LNCAP (cell line): ENCODE results near the gene AQP2.

Experiments
- CTCF ChIP-seq: fragments of 450-650 bp; IDR thresholded peaks from 2 replicates; pipeline ENCODE4 v1.5.1; 2017; ENCODE audit warnings: mild to moderate bottlenecking

Gene AQP2

DNA sequence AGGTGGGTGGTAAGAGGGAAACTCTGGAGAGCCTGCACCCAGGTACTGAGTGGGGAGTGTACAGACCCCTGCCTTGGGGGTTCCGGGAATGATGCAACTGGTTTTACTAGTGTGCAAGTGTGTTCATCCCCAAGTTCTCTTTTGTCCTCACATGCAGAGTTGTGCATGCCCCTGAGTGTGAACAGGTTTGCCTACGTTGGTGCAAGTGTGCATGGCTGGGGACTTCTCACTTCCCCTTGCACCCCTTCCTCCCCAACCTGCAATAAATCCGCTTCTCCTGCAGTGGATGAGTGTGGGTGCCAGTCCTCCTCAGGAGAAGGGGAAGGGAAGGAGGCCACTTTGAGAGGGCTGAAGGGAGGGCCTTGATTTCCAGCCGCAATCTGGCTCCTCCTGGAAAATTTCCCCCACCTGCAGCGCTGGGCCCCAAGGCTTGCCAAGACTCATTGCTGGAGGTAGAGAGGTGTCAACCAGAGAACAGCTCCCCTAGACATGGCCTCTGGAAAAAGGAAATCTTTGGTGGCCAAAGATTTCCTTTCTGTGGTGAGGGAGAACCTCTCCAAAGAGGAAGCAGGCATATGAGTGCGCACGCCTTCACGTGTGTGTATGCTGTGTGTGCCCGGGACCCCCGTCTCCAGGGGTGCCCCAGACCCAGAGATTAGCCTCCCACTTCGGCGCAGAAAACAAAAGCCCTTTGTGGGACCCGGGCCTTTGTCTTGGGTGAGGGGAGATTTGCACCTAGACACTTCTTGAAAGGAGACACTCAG is 5.5 kb downstream of the AQP2 start:
- no peak for TF ChIP-seq CTCF

DNA sequence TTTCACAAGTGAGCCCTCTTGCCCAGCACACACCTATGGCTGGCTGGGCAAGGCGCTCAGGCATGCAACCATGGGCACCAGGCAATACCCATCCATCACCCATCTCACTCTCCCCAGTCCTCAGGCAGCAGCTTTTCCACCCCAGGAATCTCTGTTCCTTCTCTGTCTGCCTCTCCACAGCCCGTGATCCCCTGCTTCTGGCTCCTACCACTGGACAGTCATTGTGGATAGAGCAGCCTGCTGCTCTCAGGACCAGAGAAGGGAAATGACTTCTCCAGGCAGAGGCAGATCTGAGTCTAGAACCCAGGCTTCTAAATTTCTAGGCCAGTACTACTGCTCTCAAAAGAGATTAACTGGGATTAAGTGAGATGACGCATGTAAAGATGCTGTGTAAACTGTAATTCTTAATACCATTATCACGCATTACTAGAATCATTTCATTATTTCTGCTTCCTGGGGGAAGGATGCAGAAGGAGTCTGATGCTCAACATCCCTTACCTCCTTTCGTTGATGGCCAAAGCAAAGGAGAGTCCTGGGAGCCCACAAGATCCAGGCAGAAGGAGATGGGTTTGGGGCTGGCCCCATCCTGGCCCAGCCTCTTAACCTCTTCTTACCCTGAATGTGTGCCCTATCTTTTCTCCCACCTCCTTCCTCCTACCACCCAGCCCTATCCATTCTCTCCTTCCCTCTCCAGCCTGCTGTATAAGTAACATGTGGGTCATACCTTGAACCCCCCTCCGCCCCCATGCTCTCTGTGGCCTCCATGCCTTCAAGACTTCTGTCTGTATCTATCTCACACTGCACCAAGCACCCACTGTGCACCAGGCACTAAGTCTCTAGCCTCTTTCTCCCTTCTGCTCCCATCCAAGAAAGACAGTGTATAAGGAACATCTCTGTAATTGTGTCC is 6.4 kb downstream of the AQP2 start:
- TF ChIP-seq CTCF = no peak

- no peak for TF ChIP-seq CTCF
These were observed 7.0 kb downstream of the AQP2 start for GRCh38 chr12:49957570-49957967.

DNA sequence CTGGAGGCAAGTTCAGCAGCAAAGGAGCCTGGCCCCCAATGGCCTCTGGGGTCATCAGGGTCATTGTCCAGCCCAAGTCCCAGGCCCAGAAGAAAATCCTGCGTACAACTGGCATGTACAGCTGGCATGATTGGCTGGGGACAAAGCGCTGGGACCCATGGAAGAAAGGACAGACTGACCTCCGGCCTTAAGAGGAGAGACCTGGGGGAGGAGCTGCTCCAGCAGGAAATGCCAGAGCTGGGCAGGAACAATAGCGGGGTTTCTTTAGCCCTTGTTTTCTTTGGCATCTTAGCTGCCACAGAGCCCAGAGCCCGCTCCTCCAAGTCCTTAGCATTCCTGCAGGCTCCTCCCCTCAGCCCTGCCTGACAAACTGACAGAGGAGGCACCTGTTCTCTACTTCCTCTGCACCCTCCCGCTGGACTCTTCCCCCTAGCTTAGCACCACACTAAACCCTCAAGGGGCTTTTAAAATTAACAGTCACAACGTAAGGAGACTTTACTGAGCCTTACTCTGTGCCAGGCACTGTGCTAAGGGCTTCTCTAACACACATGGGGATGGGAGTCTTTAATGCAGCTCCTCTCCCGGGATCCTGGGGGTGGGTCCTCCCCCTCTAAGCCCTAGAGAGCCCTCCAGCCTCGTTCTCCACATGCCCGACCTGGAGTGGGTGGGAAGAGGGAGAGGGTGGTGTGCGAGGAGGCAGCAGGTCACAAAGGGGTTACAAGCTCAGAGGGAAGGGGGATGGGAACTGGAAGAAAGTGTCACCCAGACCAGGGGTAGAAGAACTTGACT is 9.3 kb downstream of the AQP2 start:
- no peak for TF ChIP-seq CTCF

GRCh38 chr12:49960474-49961110 is 10.1 kb downstream of the AQP2 start:
- TF ChIP-seq CTCF = no peak

DNA sequence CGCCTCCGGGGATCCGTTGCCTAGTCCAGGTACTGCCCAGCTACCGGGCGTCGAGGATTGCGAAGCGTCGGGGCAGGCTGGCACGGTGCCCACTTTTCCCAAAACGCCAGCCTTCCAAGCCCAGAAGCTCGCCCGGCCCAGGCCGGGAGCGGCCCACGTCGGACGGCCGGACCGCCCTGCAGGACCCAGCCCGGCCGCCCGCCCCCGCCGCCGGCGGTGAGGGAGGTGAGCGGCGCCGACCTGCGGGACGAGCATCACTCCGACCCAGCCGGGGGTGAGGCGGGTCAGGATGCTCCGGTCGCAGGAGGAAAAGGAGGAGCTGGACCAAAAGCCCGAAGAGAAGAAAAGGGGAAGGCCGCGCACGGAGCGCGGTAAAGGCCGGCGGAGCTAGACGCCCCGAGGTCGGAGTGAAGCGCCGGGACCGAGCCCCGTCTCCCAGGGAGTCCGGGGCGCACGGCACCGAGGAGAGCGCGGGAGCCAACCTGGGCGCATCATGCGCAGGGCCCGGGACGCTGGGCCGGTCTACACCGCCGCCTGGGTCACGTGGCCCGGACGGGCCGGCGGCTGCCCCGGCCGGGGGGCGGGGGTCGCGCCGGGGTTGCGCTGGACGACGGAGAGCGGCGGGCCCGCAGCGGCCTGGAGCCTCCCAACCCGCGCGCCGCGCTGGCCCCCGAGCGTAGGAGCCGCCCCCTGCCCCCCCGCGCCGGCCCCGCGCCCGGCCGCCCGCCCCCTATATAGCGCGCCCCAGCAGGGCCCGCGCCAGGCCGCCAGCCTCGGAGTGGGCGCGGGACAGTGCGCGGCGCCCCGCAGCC is 10.8 kb downstream of the AQP2 start, which contains the start of gene AQP5:
Gene AQP5, plus strand, starts transcription at position 762 of the 812 bp plus-strand sequence. CDS start 146 bp downstream, outside the sequence.
- TF ChIP-seq CTCF = no peak
